ENCODE results near the gene PCDHB15.

The PCDHB15 gene

GRCh38 chr5:141250576-141250975 lies 5.4 kb downstream of the PCDHB15 start:
- no peak for DNase-seq (ENCODE audit: low read depth)

GRCh38 chr5:141258464-141258863 lies 13.3 kb downstream of the PCDHB15 start:
- DNase-seq (ENCODE audit: low read depth), result no peak

- DNase-seq (ENCODE audit: low read depth), result no peak
Measured at GRCh38 chr5:141258948-141259347, 13.8 kb downstream of the PCDHB15 start.

GRCh38 chr5:141260458-141261237 lies 15.5 kb downstream of the PCDHB15 start:
- no peak for DNase-seq (ENCODE audit: low read depth)

- DNase-seq (ENCODE audit: low read depth), result no peak
Measured at GRCh38 chr5:141261238-141261546, 16.0 kb downstream of the PCDHB15 start.

- DNase-seq (ENCODE audit: low read depth), result no peak
Measured at GRCh38 chr5:141269195-141269594, 24.0 kb downstream of the PCDHB15 start.

GRCh38 chr5:141272906-141273305 lies 27.7 kb downstream of the PCDHB15 start:
- DNase-seq (ENCODE audit: low read depth), result no peak

GRCh38 chr5:141298376-141298775 lies 53.2 kb downstream of the PCDHB15 start:
- DNase-seq (ENCODE audit: low read depth), result no peak
